Thymus (tissue), 11 donors: Measurements from ENCODE around the gene EXOC4. TPM values are rescaled to one million over a fixed set of nuclear protein-coding genes. Genes with fewer than 3 reads are reported as not detected.

ENCODE experiments used
- DNase-seq, 9 donors: peaks; one replicate each; pipeline ENCODE4 v3.0.0-alpha.2; 2013; ENCODE audit warnings: low spot score in 9 of 9, low read depth in 6 of 9, missing footprints in 1 of 9
- H3K27ac ChIP-seq, 2 donors: one replicate each; pipeline ENCODE4 v1.5.1; 2013; ENCODE audit warnings: control low read depth in 1 of 2, low read depth in 1 of 2, low read length in 1 of 2, mild to moderate bottlenecking in 1 of 2, moderate library complexity in 1 of 2
- H3K27me3 ChIP-seq, 2 donors: one replicate each; pipeline ENCODE4 v1.5.1; 2013; ENCODE audit warnings: low read length in 1 of 2; ENCODE audit not compliant: control insufficient read depth in 2 of 2, insufficient read depth in 1 of 2
- H3K36me3 ChIP-seq, 2 donors: one replicate each; pipeline ENCODE4 v1.5.1; 2013; ENCODE audit warnings: low read length in 1 of 2, mild to moderate bottlenecking in 1 of 2, moderate library complexity in 1 of 2; ENCODE audit not compliant: control insufficient read depth in 2 of 2, insufficient read depth in 2 of 2
- H3K4me1 ChIP-seq, 2 donors: one replicate each; pipeline ENCODE4 v1.5.1; 2013; ENCODE audit warnings: low read length in 2 of 2; ENCODE audit not compliant: control insufficient read depth in 2 of 2, insufficient read depth in 2 of 2
- H3K4me3 ChIP-seq, 2 donors: one replicate each; pipeline ENCODE4 v1.5.1; 2013; ENCODE audit warnings: low read length in 2 of 2, control low read depth in 1 of 2, mild to moderate bottlenecking in 1 of 2
- H3K9me3 ChIP-seq, 2 donors: one replicate each; pipeline ENCODE4 v1.5.1; 2013; ENCODE audit warnings: low read length in 1 of 2, mild to moderate bottlenecking in 1 of 2; ENCODE audit not compliant: control insufficient read depth in 2 of 2, insufficient read depth in 1 of 2
- WGBS: extraction: QIAGEN DNeasy Blood & Tissue Kit; methylation state at CpG from one replicate; pipeline ENCODE4 v1.1.7; 2013; 5-methylcytosine and 5-hydroxymethylcytosine counted together
- polyA plus RNA-seq: library from polyadenylated mRNA; stranded (reverse); fragments of 200-250 nt; gene quantifications from one replicate; pipeline ENCODE4 v1.2.3, GENCODE V29; 2013
- total RNA-seq: library from RNA; stranded (reverse); fragments of 120-200 nt; gene quantifications from one replicate; pipeline ENCODE4 v1.2.4, GENCODE V29; 2013
- donor health status: healthy.

The EXOC4 gene
- total and polyA plus RNA-seq, 2 donors: 25.5 to 51.2 TPM

GRCh38 chr7:133697585-133697984 is 444.7 kb downstream of the EXOC4 start:
- peaks cover 0 to 6% of the 10 kb centered on the region in 2 donors for H3K4me1 ChIP-seq
- no peaks in the 10 kb centered on the region for H3K27me3 ChIP-seq
- no peak overlapping the region for H3K4me3 ChIP-seq
- H3K36me3 ChIP-seq: no peaks in the 10 kb centered on the region
- no peak overlapping the region for H3K27ac ChIP-seq
- WGBS: 98% methylated on average over 4 of the region's 4 CpGs
- no peak for DNase-seq
- no peaks in the 10 kb centered on the region for H3K9me3 ChIP-seq

GRCh38 chr7:133698127-133698526 is 445.2 kb downstream of the EXOC4 start:
- no peak overlapping the region for H3K27ac ChIP-seq
- H3K4me1 ChIP-seq: peaks cover 0 to 6% of the 10 kb centered on the region in 2 donors
- no peak for DNase-seq
- WGBS: 99% methylated on average over 6 of the region's 6 CpGs
- no peak overlapping the region for H3K4me3 ChIP-seq
- no peaks in the 10 kb centered on the region for H3K36me3 ChIP-seq
- no peaks in the 10 kb centered on the region for H3K9me3 ChIP-seq
- no peaks in the 10 kb centered on the region for H3K27me3 ChIP-seq

GRCh38 chr7:133699386-133699785 is 446.5 kb downstream of the EXOC4 start:
- peaks cover 0 to 6% of the 10 kb centered on the region in 2 donors for H3K4me1 ChIP-seq
- H3K27ac ChIP-seq: no peak overlapping the region
- no peaks in the 10 kb centered on the region for H3K9me3 ChIP-seq
- no peak overlapping the region for H3K4me3 ChIP-seq
- H3K27me3 ChIP-seq: no peaks in the 10 kb centered on the region
- no peaks in the 10 kb centered on the region for H3K36me3 ChIP-seq
- 81% methylated on average over 4 of the region's 4 CpGs for WGBS
- DNase-seq: peak in 2 of 9 donors; percentile 16 to 34

GRCh38 chr7:133702078-133702477 is 449.2 kb downstream of the EXOC4 start:
- Histone ChIP-seq H3K9me3 (no peaks in the 10 kb centered on the region), H3K27ac (no peak overlapping the region), H3K4me3 (no peak overlapping the region), H3K27me3 (no peaks in the 10 kb centered on the region), H3K4me1 (peaks cover 0 to 2% of the 10 kb centered on the region in 2 donors), H3K36me3 (no peaks in the 10 kb centered on the region)
- 67% methylated on average over 7 of the region's 7 CpGs for WGBS
- peak in 1 of 9 donors; percentile 12 for DNase-seq

GRCh38 chr7:133702960-133703359 is 450.1 kb downstream of the EXOC4 start:
- Histone ChIP-seq H3K4me1 (peaks cover 0 to 2% of the 10 kb centered on the region in 2 donors), H3K36me3 (no peaks in the 10 kb centered on the region), H3K27me3 (no peaks in the 10 kb centered on the region), H3K9me3 (no peaks in the 10 kb centered on the region), H3K27ac (no peak overlapping the region), H3K4me3 (no peak overlapping the region)
- DNase-seq: no peak
- 96% methylated on average over 2 of the region's 2 CpGs for WGBS

- WGBS: 97% methylated on average over 4 of the region's 4 CpGs
Observed at GRCh38 chr7:133703547-133703946, 450.7 kb downstream of the EXOC4 start.

GRCh38 chr7:133704453-133704852 is 451.6 kb downstream of the EXOC4 start:
- no peak overlapping the region for H3K4me3 ChIP-seq
- H3K4me1 ChIP-seq: no peaks in the 10 kb centered on the region
- WGBS: 96% methylated on average over 2 of the region's 2 CpGs

More at GRCh38 chr7:133703547-133703946, 450.7 kb downstream of the EXOC4 start:
- peaks cover 0 to 2% of the 10 kb centered on the region in 2 donors for H3K4me1 ChIP-seq
- H3K4me3 ChIP-seq: no peak overlapping the region
- H3K36me3 ChIP-seq: no peaks in the 10 kb centered on the region
- no peak for DNase-seq
- H3K9me3 ChIP-seq: no peaks in the 10 kb centered on the region
- no peaks in the 10 kb centered on the region for H3K27me3 ChIP-seq
- H3K27ac ChIP-seq: no peak overlapping the region

GRCh38 chr7:133705596-133705995 is 452.7 kb downstream of the EXOC4 start:
- no peaks in the 10 kb centered on the region for H3K27me3 ChIP-seq
- 97% methylated on average over 8 of the region's 8 CpGs for WGBS
- no peaks in the 10 kb centered on the region for H3K4me1 ChIP-seq
- no peak for DNase-seq
- H3K27ac ChIP-seq: no peak overlapping the region
- no peak overlapping the region for H3K4me3 ChIP-seq
- no peaks in the 10 kb centered on the region for H3K9me3 ChIP-seq
- H3K36me3 ChIP-seq: no peaks in the 10 kb centered on the region

More at GRCh38 chr7:133704453-133704852, 451.6 kb downstream of the EXOC4 start:
- Histone ChIP-seq H3K9me3 (no peaks in the 10 kb centered on the region), H3K27ac (no peak overlapping the region), H3K36me3 (no peaks in the 10 kb centered on the region), H3K27me3 (no peaks in the 10 kb centered on the region)
- no peak for DNase-seq

GRCh38 chr7:133706016-133706415 is 453.1 kb downstream of the EXOC4 start:
- no peaks in the 10 kb centered on the region for H3K9me3 ChIP-seq
- no peak overlapping the region for H3K27ac ChIP-seq
- no peak for DNase-seq
- H3K4me3 ChIP-seq: no peak overlapping the region
- no peaks in the 10 kb centered on the region for H3K4me1 ChIP-seq
- 97% methylated on average over 1 of the region's 1 CpG for WGBS
- no peaks in the 10 kb centered on the region for H3K36me3 ChIP-seq
- no peaks in the 10 kb centered on the region for H3K27me3 ChIP-seq
